HepG2 (cell line): Measurements from ENCODE around the gene RIN3. TPM values are rescaled to one million over a fixed set of nuclear protein-coding genes. Genes with fewer than 3 reads are reported as not detected.
A peak's percentile ranks its signal among the peaks of the same experiment; 100 is the strongest.

Source experiments
- ARNTL ChIP-seq: sonication (generic); formaldehyde crosslinking; IDR thresholded peaks from 2 replicates; pipeline ENCODE4 v1.4.0; 2020; ENCODE audit warnings: mild to moderate bottlenecking, missing genetic modification reagents
- BRF2 ChIP-seq: sonication (generic); formaldehyde crosslinking; IDR thresholded peaks from 2 replicates; pipeline ENCODE4 v1.8.1; 2022; ENCODE audit warnings: mild to moderate bottlenecking, missing genetic modification reagents
- CAMTA2 ChIP-seq: sonication (generic); formaldehyde crosslinking; IDR thresholded peaks from 2 replicates; pipeline ENCODE4 v1.4.0; 2020; ENCODE audit warnings: mild to moderate bottlenecking, missing genetic modification reagents, borderline replicate concordance
- CHD4 ChIP-seq: fragments of 200-600 bp; sonication (generic); IDR thresholded peaks from 2 replicates; pipeline ENCODE4 v1.7.0; 2017; ENCODE audit warnings: mild to moderate bottlenecking, low read length, borderline replicate concordance
- DPF2 ChIP-seq: sonication (generic); formaldehyde crosslinking; IDR thresholded peaks from 2 replicates; pipeline ENCODE4 v1.4.0; 2020; ENCODE audit warnings: mild to moderate bottlenecking, low read depth, missing genetic modification reagents, borderline replicate concordance
- EHMT2 ChIP-seq: fragments of 200-600 bp; sonication (generic); IDR thresholded peaks from 2 replicates; pipeline ENCODE4 v1.7.0; 2017; ENCODE audit warnings: antibody characterized with exemption, low read depth, low read length, borderline replicate concordance
- GATA4 ChIP-seq: sonication (generic); IDR thresholded peaks from 2 replicates; pipeline ENCODE4 v1.6.1; 2016; ENCODE audit warnings: antibody characterized with exemption, low read depth, borderline replicate concordance
- GATAD1 ChIP-seq: IDR thresholded peaks from 2 replicates; pipeline ENCODE4 v1.6.1; 2016; ENCODE audit warnings: missing genetic modification reagents, missing compliant biosample characterization
- HNRNPLL ChIP-seq: fragments of 200-400 bp; formaldehyde crosslinking; IDR thresholded peaks from 2 replicates; pipeline ENCODE4 v1.6.1; 2017; ENCODE audit warnings: mild to moderate bottlenecking, low read depth, low read length; ENCODE audit not compliant: poor library complexity, severe bottlenecking
- KDM2A ChIP-seq: sonication (generic); formaldehyde crosslinking; IDR thresholded peaks from 2 replicates; pipeline ENCODE4 v1.4.0; 2020; ENCODE audit warnings: low read depth, missing genetic modification reagents, borderline replicate concordance
- KDM5A ChIP-seq: fragments of 200-600 bp; sonication (generic); IDR thresholded peaks from 2 replicates; pipeline ENCODE4 v1.7.0; 2018; ENCODE audit warnings: antibody characterized with exemption, mild to moderate bottlenecking, low read length, borderline replicate concordance
- KDM5B ChIP-seq: sonication (generic); formaldehyde crosslinking; IDR thresholded peaks from 2 replicates; pipeline ENCODE4 v1.4.0; 2020; ENCODE audit warnings: missing genetic modification reagents, mild to moderate bottlenecking, borderline replicate concordance
- MIER3 ChIP-seq: IDR thresholded peaks from 2 replicates; pipeline ENCODE4 v1.6.1; 2016; ENCODE audit warnings: missing compliant biosample characterization, borderline replicate concordance
- PHF20 ChIP-seq: sonication (generic); formaldehyde crosslinking; IDR thresholded peaks from 2 replicates; pipeline ENCODE4 v1.5.0; 2020; ENCODE audit warnings: mild to moderate bottlenecking, missing genetic modification reagents
- POGZ ChIP-seq: sonication (generic); formaldehyde crosslinking; IDR thresholded peaks from 2 replicates; pipeline ENCODE4 v1.4.0; 2020; ENCODE audit warnings: mild to moderate bottlenecking, missing genetic modification reagents
- TBP ChIP-seq: sonication (generic); formaldehyde crosslinking; IDR thresholded peaks from 2 replicates; pipeline ENCODE4 v1.5.0; 2020; ENCODE audit warnings: missing genetic modification reagents
- TFDP1 ChIP-seq: IDR thresholded peaks from 2 replicates; pipeline ENCODE4 v1.6.1; 2016; ENCODE audit warnings: missing compliant biosample characterization, missing genetic modification reagents, borderline replicate concordance
- ZFP36 ChIP-seq: fragments of 150-350 bp; IDR thresholded peaks from 2 replicates; pipeline ENCODE4 v1.6.1; 2018; ENCODE audit warnings: borderline replicate concordance, low read length, low read depth; ENCODE audit not compliant: partially characterized antibody
- ZFY ChIP-seq: sonication (generic); formaldehyde crosslinking; IDR thresholded peaks from 2 replicates; pipeline ENCODE4 v1.4.0; 2020; ENCODE audit warnings: missing genetic modification reagents
- ZNF224 ChIP-seq: sonication (generic); formaldehyde crosslinking; IDR thresholded peaks from 2 replicates; pipeline ENCODE4 v1.5.0; 2020; ENCODE audit warnings: mild to moderate bottlenecking, missing genetic modification reagents
- ZNF335 ChIP-seq: sonication (generic); formaldehyde crosslinking; IDR thresholded peaks from 2 replicates; pipeline ENCODE4 v1.4.0; 2020; ENCODE audit warnings: missing genetic modification reagents
- ZNF350 ChIP-seq: sonication (generic); formaldehyde crosslinking; IDR thresholded peaks from 2 replicates; pipeline ENCODE4 v1.4.0; 2020; ENCODE audit warnings: mild to moderate bottlenecking, low read depth, missing genetic modification reagents, borderline replicate concordance
- polyA plus RNA-seq, 8 experiments: library from polyadenylated mRNA; depleted of rRNA in 3 of 8; stranded (reverse) in 7 of 8; unstranded in 1 of 8; fragments of >200 nt; fragmentation: Illumina TruSeq in 4 of 8; extraction: Trizol in 4 of 8; gene quantifications; 2 replicates each; pipeline versions ENCODE4 v1.2.1 to v1.2.3, GENCODE V29; 2011 to 2016; ENCODE audit warnings: low read depth in 4 of 8, missing spikeins in 1 of 8, mixed read lengths in 1 of 8; ENCODE audit not compliant: insufficient read depth in 1 of 8
- total RNA-seq, 5 experiments: library from RNA; depleted of rRNA; stranded (reverse); fragments of >200 nt; fragmentation: Illumina TruSeq; extraction: Trizol; gene quantifications; 2 replicates each; pipeline ENCODE4 v1.2.3, GENCODE V29; 2016; ENCODE audit warnings: low read depth in 1 of 5
- TF ChIP-seq, protein P1 (sequence below): sonication (generic); formaldehyde crosslinking; IDR thresholded peaks from 2 replicates; pipeline ENCODE4 v1.4.0; 2020; ENCODE audit warnings: missing genetic modification reagents
- TF ChIP-seq, protein P2 (sequence below): sonication (generic); formaldehyde crosslinking; IDR thresholded peaks from 2 replicates; pipeline ENCODE4 v1.4.0; 2020; ENCODE audit warnings: missing genetic modification reagents

The RIN3 gene
- total and polyA plus RNA-seq, 2 of the 13 experiments (the other 11 are each of a cell fraction or from before 2014, with no cell fraction given) = 2.3 to 3.6 TPM

DNA sequence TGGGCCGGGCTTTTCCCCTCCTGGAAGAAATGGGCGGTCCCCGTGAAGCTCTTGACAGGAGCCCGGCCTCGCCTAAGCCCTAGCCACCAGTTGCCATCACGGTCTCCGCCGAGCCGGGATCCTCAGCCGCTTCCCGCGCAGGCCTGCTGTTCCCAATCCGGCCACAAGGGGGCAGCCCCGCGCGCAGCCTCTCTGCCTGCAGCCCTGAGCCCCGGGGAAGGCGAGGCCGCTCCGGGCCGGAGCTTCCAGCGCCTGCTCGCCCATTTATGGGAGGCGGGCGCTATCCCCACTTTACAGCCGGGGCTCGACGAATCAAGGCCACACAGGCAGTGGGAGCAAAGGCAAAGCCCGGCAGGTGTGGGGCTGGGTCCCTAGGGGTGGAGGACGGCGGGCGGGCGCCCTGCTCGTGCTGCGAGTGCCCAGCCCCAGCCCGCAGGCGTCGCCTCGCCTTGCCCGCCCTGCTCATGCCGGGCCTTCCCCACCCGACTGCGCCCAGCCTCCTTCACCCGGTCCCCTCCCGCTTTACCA lies 173.4 kb downstream of the RIN3 start (continued):
- peak; percentile 29; the same call in 1 of the 2 replicates for TF ChIP-seq KDM2A (CRISPR knock-in tag)
- no peak for TF ChIP-seq KDM5A
- no peak for TF ChIP-seq GATA4
- TF ChIP-seq MIER3 (CRISPR knock-in tag) = no peak
- no peak for TF ChIP-seq ZNF350
- no peak for TF ChIP-seq ZNF224 (CRISPR knock-in tag)
- TF ChIP-seq, protein P1, sequence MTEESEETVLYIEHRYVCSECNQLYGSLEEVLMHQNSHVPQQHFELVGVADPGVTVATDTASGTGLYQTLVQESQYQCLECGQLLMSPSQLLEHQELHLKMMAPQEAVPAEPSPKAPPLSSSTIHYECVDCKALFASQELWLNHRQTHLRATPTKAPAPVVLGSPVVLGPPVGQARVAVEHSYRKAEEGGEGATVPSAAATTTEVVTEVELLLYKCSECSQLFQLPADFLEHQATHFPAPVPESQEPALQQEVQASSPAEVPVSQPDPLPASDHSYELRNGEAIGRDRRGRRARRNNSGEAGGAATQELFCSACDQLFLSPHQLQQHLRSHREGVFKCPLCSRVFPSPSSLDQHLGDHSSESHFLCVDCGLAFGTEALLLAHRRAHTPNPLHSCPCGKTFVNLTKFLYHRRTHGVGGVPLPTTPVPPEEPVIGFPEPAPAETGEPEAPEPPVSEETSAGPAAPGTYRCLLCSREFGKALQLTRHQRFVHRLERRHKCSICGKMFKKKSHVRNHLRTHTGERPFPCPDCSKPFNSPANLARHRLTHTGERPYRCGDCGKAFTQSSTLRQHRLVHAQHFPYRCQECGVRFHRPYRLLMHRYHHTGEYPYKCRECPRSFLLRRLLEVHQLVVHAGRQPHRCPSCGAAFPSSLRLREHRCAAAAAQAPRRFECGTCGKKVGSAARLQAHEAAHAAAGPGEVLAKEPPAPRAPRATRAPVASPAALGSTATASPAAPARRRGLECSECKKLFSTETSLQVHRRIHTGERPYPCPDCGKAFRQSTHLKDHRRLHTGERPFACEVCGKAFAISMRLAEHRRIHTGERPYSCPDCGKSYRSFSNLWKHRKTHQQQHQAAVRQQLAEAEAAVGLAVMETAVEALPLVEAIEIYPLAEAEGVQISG (CRISPR knock-in tag) = peak; percentile 14; the same call in 1 of the 2 replicates
- no peak for TF ChIP-seq BRF2 (CRISPR knock-in tag)
- TF ChIP-seq DPF2 = no peak
- no peak for TF ChIP-seq ARNTL
- TF ChIP-seq EHMT2 = no peak
- TF ChIP-seq ZNF335 = peak; percentile 55; the same call in 1 of the 2 replicates
- 0 out of 2 replicates have a peak, but pooled peaks have one; percentile 15 for TF ChIP-seq ZFY (CRISPR knock-in tag)
- peak; percentile 16; the same call in 1 of the 2 replicates for TF ChIP-seq POGZ
- TF ChIP-seq KDM5B (CRISPR knock-in tag) = no peak
- TF ChIP-seq TBP (CRISPR knock-in tag) = no peak
- TF ChIP-seq HNRNPLL = peak; percentile 30
- TF ChIP-seq ZFP36 = no peak
- TF ChIP-seq TFDP1 = peak; percentile 59; the same call in 1 of the 2 replicates
- TF ChIP-seq CAMTA2 (CRISPR knock-in tag) = no peak
- TF ChIP-seq CHD4 = no peak
- TF ChIP-seq GATAD1 (CRISPR knock-in tag) = no peak
- TF ChIP-seq, protein P2, sequence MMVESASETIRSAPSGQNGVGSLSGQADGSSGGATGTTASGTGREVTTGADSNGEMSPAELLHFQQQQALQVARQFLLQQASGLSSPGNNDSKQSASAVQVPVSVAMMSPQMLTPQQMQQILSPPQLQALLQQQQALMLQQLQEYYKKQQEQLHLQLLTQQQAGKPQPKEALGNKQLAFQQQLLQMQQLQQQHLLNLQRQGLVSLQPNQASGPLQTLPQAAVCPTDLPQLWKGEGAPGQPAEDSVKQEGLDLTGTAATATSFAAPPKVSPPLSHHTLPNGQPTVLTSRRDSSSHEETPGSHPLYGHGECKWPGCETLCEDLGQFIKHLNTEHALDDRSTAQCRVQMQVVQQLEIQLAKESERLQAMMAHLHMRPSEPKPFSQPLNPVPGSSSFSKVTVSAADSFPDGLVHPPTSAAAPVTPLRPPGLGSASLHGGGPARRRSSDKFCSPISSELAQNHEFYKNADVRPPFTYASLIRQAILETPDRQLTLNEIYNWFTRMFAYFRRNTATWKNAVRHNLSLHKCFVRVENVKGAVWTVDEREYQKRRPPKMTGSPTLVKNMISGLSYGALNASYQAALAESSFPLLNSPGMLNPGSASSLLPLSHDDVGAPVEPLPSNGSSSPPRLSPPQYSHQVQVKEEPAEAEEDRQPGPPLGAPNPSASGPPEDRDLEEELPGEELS (CRISPR knock-in tag) = no peak
- TF ChIP-seq PHF20 (CRISPR knock-in tag) = no peak
